HG03045 (cell line): ENCODE results near the gene PLA2G3.
"Not testable (repeated sequence)": the region's sequence is repeated elsewhere in the genome, so short reads cannot be mapped to it uniquely, and the experiment has no call there.

ENCODE experiments used
- ATAC-seq: cut with Tn5 transposase; IDR thresholded peaks from one replicate; pipeline ENCODE4 v1.9.1; 2021; ENCODE audit warnings: mild to moderate bottlenecking, moderate library complexity; ENCODE audit not compliant: unreplicated experiment

PLA2G3 gene

DNA sequence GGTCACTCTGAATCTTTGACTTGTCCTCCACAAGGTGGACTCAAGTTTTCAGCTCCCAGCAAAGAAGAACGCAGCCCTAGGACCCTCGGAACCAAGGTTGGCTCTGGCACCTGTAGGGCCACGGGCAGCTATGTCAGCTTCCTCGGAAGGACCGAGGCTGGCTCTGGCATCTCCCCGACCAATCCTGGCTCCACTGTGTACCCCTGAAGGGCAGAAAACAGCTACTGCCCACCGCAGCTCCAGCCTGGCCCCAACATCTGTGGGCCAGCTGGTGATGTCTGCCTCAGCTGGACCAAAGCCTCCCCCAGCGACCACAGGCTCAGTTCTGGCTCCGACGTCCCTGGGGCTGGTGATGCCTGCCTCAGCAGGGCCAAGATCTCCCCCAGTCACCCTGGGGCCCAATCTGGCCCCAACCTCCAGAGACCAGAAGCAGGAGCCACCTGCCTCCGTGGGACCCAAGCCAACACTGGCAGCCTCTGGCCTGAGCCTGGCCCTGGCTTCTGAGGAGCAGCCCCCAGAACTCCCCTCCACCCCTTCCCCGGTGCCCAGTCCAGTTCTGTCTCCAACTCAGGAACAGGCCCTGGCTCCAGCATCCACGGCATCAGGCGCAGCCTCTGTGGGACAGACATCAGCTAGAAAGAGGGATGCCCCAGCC lies 15.4 kb downstream of the PLA2G3 start:
- ATAC-seq, result no peak

DNA sequence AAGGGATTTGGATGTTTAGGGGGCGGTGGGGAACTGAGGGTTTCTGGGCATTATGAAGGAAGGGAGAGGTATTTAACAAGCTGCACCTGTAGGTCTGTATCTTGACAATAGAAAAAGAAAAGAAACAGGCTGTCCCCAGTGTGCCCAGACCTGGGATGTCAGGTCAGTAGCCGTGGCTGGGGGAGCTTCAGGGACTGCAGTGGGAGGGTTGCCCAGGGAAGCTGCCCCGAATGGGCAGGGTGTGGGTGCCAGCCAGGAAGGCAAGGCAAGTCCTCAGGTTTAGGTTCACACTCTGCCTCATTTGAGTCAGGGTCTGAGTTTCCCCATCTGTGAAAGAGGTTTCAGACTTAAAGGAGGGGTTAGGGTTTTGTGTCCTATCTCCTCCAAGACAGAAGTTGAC lies 16.0 kb downstream of the PLA2G3 start:
- ATAC-seq, result no peak

DNA sequence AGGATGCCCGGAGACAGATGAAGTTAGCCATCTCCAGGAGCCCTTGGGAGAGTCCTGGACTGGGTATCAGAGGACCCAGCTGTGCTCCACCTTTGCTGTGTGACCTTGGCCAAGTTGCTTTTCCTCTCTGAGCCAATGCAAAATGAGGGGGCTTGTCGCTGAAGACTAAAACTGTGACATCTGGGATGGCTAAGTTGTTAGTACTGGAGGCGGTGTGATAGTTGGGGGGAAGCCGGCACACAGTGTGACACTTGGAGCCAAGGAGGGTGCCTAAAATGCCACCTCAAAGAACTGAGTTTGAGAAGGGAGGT lies 17.1 kb downstream of the PLA2G3 start:
- no peak for ATAC-seq

DNA sequence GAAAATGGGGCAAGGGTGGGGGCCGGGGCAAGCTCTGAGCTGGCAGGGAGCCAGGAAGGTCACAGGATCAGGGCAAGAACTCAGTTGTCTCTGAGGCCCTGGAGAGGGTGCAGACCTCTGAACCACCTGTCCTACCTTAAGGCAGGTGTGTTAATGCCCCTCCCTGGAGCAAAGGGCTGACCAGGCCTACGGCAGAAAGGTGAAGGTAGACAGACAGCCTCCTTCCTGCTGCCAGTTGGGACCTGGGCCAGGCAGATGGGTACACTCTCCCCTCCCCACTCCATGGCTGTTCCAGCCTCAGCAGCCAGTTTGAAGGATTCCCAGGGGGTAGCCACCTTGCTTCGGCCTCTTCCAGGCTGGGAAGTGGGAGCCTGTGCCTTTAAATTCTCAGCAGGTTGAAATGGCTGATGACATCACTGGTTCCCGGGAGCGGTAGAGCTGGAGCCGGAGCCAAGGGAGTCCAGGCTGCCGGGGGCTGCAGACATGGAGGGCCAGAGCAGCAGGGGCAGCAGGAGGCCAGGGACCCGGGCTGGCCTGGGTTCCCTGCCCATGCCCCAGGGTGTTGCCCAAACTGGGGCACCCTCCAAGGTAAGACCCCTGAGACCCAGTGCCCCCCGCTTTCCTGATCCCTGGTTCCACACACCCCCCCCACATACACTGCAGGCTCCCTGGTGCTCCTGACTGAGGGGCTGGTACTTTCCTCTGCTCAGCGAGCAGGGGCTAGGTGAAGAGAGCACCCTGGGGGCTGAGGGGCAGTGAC lies 17.6 kb downstream of the PLA2G3 start, which contains the start of gene INPP5J:
INPP5J (plus strand) TSS at position 435 of the 760 bp plus-strand sequence; CDS start at position 484, 49 bp downstream.
- ATAC-seq, result no peak

DNA sequence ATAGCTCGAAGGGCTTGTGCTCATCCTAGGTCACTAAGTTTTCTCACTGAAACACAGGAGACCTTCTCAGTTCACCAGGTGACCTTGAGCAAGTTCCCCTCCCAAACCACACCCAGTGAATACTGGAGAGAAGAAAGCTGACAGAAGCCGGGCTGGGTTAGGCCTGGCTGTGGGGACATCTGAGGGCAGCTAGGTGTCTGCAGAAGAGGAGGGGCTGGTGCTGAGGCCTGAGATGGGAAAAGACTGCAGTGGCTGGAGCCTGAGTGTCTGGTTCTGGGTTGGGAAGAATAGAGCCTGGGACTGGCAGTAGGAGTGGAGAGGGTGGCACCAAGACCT lies 18.1 kb downstream of the PLA2G3 start:
- no peak for ATAC-seq

DNA sequence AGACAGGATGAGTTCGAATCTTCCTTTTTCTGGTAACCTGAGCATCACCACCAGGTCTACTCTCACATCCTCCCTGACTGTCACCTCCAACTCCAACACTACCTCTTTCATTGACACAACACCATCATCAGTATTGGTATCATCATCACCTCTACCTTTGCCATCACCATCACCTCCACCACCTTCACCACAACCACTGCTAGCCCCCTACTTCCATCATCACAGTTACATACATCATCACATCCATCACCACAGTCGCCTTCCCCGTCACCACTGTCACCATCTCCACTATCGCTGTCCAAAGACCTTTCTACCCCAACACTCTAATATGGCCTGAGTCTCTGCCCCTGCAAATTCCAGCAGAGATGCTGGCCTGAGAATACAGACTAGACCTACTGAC lies 18.9 kb downstream of the PLA2G3 start:
- ATAC-seq, result no peak

DNA sequence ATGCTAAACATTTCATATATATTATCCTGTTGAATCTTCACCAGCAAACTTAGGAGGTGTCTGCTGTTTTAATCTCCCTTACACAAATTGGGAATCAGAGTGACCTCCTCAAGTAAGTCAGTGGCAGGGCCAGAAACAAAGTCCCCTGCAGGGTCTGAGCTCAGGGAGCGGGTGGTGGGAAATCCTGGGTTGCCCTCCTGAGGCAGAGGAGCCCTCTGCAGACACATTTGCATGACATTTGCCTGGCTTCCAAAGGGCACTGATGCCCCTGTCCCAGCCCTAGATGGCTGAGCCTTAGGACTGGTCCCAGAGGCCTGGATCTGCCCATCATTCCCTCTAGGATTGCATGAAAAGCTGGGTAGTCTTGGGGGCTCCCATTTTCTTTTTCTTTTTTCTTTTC lies 19.7 kb downstream of the PLA2G3 start:
- ATAC-seq, result no peak

DNA sequence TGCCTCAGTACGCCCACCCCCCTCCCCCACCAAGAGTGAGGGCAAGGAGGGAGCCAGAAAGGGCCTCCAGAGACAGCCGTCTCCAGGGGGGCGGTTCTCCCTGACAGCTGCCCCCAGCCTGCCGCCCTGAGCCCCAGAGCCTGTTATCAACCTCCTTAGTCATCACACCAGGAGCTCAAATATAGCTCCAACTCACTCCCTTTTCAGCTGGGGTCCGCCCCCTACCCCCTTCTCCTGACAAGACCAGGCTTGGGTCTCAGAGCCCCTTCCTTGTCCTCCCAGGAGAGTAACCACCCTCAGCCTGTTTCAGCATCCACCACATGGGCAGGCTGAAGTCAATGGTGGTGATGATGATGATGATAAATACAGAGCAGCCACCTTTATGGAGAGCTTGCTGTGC lies 20.1 kb downstream of the PLA2G3 start:
- no peak for ATAC-seq

DNA sequence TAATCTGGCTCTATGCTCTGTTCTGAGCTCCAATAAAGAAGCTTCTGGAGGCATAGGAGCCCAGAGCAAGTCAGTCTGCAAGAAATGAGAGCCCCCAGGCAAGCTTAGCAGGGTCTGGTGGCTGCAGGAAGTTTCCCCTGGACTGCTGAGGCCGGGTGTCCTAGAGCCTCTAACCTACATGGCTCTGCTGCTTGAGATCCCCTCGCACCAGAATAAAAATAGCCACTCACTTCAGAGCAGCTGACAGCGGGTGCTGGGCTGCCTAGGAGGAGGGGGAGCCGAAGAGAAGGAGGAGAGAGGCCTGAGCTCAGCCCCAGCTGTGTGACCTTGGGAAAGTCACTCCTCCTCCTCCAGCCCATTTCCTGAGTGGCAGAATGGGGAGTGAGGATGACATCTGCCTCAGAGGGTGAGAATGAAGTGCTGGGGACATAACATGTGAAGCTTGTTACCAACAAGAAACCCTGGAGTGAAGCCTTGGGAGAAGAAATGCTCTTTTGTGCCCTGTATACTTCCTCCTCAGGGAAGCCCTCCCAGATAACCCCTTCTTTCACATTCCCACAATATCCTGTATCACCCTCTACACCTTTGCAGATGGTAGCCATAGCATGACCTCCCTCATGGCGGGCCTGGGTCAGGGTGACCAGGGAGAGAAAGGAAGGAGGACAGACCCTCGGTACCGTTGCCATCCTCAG lies 21.1 kb downstream of the PLA2G3 start:
- no peak for ATAC-seq

DNA sequence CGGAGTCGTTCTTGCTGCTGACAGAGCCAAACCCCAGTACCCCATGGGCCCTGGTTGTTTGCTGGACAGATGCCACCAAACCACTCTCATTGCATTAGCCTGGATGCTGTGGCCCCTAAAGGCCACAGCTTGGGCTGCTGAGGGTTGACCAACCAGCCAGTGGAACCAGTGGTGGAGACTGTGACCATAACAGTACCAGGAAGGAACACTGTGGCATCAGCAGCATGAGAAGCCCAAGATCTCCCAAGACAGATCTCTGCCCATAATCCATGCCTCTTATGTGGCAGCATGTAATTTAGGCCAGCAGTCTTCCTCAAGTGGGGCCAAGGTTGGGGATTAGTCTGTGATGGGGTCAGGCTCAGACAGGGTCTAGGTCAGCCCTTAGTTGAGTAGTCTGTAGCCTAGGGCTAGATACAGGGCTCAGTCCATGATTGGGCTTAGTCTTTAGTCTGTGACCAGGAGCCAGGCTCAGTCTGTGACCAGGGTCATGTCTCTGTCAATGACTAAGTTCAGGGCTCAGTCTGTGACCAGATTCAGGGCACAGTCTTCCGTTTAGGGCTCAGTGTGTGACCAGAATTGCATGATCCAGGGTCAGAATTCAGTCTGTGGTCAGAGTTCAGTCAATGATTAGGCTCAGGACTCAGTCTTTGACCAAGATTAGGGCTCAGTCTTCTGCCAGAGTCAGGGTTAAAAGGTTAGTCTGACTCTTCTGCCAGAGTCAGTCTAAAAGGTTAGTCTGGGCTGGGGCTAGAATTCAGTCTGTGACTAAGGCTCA lies 22.1 kb downstream of the PLA2G3 start:
- no peak for ATAC-seq

DNA sequence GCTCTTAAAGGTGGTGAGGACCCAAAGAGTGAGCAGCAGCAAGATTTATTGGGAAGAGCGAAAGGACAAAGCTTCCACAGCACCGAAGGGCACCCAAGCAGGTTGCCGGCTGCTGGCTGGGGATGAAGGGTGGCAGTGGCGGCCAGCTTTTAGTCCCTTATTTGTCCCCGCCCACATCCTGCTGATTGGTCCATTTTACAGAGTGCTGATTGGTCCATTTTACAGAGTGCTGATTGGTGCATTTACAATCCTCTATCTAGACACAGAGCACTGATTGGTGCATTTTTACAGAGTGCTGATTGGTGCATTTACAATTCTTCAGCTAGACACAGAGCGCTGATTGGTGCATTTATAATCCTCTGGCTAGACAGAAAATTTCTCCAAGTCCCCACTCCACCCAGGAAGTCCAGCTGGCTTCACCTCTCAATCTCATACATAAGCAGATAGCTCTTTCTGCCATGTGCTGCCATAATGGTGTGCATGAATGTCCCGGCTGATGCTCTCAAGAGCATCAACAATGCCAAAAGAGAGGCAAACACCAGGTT lies 27.7 kb downstream of the PLA2G3 start:
- ATAC-seq, result not testable (repeated sequence)

DNA sequence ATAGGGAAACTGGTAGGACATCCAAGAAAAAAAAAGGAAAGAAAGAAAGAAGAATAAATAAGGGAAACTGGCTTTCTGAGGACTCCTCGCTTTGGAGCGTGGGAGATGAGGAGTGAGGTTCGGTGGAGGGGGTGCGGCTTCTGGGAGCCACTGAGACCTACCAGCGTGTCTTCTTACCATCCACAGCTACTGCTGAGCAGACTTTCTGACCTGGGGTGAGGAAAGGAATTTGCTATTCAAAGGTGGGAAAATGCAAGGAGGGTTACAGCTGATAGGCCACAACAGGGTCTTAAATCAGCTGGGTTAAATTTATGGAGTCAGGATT lies 32.5 kb downstream of the PLA2G3 start:
- ATAC-seq, result peak; percentile 31

DNA sequence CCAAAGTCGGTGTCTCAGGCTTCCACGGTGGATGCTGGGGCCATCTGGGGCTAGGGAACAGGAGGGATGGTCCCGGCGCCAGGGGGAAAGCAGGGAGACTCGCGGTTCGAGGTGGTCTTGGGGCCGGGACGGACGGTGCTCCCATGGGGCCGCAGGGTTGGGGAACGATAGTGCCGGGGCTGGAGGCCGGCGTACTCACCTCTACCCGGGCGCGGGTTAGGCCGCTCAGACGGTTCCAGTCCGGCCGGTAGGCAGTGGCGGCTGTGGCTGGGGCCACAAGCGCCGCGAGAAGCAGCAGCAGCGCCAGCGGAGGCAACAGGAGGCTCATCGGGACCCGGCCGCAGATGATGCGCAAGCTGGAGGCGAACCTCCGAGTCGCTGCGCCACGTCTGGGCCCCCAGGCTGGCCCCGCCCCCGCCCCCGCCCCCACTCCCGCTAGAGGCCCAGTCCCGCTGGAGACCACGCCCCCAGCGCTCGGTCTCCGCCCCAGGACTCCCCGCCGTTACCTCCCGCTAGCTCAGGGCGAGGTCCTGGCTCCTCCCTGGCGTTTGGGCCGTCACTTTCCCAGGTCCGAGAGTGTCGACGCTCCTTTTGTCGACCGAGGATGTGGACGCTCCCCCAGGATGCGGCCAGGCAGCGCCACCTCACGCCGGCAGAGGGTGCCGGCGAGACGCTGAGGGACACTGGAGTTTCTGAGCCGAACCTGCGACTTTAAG lies 33.0 kb downstream of the PLA2G3 start, which contains the start of gene SELENOM:
SELENOM (minus strand) TSS at position 391 of the 716 bp plus-strand sequence; CDS start at position 328, 63 bp downstream.
- ATAC-seq, result peak; percentile 90

DNA sequence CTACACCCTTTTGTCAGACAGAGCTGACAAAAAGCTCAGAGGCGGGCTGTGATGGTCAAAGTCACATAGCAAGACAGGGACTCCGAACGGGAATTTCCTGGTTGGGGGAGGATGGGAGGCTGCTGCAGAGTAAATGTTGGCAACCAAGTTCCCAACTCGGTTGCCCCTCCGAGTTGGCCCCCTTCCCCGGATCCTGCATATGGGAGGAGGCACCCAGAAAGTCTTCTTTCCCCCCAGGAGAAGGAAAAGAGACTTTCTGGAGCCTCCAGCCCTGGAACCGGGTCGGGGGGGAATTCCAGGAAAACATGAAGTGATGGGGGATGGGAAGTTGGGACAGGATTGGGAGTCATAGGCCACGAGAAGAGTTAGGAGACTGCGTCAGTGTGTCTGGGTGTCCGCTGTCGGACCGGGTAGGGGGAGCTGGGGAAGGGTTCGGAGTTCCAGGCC lies 33.6 kb downstream of the PLA2G3 start:
- ATAC-seq, result no peak

DNA sequence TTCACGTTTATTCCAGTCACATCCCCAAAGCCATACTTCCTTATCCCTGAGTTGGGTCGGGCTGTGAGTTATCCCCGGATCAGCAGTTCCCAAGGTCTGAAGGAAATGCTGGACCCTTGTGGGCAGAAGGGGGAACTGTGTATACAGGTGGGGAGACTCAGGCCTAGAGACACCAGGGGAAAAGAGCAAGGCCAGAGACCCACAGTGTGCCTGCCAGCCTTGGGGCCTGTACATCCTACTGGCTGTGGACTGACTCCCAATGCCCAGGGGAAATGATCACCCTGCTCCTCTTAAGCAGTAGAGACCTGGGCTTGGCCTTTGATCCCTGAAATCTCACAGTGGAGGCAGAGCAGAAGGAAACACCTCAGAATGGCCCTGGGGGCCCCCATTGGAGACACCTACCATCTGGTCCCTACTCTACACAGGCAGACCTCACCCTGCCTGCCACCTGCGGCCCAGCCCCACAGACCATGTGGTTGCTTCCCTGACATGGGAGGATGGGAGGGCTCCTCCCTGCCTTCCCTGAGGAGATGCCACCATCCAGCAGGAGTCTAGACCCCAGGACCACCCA lies 34.2 kb downstream of the PLA2G3 start:
- ATAC-seq, result no peak

DNA sequence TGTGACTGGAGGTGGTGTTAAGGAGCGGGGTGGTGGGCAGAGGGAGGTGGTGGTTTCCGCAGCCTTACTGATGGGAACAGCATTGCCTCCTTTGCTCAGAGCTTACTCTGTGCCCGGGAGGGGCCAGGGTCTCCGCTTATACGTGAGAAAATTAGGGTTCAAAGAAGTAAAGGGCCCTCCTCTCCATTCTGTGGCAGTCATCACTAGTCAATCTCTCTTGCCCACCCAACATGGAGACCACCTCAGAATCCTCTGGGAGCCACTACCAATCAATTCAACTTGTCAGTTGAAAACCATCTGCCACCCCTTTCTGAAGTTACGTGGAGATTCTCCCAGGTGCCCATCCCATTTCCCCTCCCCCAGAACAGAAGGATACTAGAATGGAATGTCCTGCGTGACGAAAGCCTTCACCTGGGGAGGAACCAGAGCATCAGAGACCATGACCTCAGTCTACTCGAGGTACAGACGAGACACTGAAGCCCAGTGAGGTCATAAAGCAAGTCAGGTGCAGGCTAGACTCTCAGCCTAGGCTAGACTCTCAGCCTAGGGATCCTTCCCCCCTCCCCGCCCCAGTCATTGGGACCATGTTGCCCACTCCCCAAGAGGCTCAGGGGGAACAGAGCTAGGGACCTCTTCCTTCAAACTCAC lies 34.9 kb downstream of the PLA2G3 start:
- ATAC-seq, result no peak

DNA sequence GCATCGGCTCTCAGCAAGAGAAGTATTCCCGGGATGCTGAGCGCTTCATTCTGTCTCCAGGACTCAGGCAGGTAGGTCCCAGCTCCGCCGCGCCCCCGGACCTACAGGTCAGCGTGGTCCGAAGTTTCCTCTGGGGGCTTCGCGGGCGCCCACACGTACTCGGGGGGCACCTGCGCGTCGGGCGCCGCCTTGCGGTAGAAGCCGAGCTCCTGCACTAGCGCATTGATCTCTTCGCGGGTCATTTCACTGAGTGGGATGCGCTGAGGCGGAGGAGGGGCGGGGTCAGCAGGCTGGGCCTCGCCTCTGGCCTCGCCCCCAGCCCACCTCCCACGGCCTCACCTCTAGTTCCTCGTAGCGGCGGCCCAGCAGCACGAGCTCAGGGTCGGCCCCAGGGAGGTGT lies 35.4 kb downstream of the PLA2G3 start:
- ATAC-seq, result no peak

DNA sequence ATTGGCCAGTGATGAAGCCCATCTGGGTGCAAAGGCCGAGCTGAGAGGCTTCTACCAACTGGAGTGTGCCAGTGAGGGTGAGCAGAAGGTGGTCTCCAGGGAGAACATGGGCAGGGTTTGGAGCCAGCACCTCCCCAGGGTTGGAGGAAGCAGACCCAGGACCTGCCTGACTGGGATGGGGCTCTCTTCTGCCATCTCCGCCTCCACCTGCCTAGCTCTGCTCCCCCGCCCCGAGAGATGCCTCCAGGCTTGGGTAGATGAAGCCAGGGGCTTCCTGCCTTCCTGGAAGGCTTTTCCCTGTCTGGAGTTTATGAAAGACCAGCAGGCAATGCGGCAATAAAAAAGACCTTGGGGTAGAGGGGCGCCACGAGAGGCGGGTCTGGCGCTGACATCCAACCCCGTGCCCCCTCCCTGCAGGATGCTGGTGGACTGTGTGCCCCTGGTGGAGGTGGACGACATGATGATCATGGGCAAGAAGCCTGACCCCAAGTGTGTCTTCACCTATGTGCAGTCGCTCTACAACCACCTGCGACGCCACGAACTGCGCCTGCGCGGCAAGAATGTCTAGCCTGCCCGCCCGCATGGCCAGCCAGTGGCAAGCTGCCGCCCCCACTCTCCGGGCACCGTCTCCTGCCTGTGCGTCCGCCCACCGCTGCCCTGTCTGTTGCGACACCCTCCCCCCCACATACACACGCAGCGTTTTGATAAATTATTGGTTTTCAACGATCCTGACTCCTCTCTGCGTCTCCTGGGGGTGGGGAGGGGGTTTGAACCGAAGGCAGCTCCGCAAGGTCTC lies 36.2 kb downstream of the PLA2G3 start:
- ATAC-seq, result no peak

DNA sequence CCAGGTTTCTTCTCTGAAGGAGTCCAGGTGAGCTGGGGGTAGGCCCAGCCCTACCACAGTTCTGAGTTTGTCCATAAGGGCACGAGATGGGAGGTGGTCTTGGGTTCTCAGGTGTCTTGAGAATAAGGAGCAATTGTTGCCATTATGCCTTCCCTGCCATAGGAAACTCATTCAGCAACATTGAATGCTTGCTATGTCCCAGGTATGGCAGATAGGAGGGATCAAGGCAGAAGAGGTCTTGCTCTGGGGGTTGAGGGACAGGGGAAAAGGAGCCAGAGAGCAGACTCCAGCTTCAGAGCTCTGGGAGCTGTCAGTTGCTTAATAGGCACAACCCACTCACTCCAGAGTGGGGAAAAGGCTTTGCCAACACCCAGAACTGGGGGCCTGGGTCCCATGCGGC lies 37.2 kb downstream of the PLA2G3 start:
- ATAC-seq, result no peak
